HL-60 (cell line): ENCODE measurements around the gene PRADC1.

Experiments
- DNase-seq, 2 experiments: peaks; one replicate each; pipeline ENCODE4 v3.0.0-alpha.2; 2010 to 2020; ENCODE audit warnings: low read depth in 1 of 2, low spot score in 1 of 2
- H3K27ac ChIP-seq: fragments of 250-450 bp; sonication (Bioruptor Pico); replicated peaks from 2 replicates; pipeline ENCODE4 v1.5.1; 2020; ENCODE audit warnings: mild to moderate bottlenecking, moderate library complexity
- H3K27me3 ChIP-seq: fragments of 250-450 bp; sonication (Bioruptor Pico); 2 replicates; pipeline ENCODE4 v1.5.1; 2021; ENCODE audit warnings: mild to moderate bottlenecking, moderate library complexity; ENCODE audit not compliant: insufficient read depth, poor library complexity, severe bottlenecking
- H3K4me3 ChIP-seq: replicated peaks from 2 replicates; pipeline ENCODE4 v1.5.1; 2011; ENCODE audit warnings: mild to moderate bottlenecking, control low read depth, low read length; ENCODE audit not compliant: insufficient read depth
- CTCF ChIP-seq: IDR thresholded peaks from one replicate; pipeline ENCODE4 v1.5.1; 2011; ENCODE audit warnings: low read length, control low read depth, inconsistent platforms; ENCODE audit not compliant: insufficient read depth
- GABPA ChIP-seq: IDR thresholded peaks from 2 replicates; pipeline ENCODE4 v1.6.1; 2012; ENCODE audit warnings: low read depth
- POLR2AphosphoS5 ChIP-seq: IDR thresholded peaks from 2 replicates; pipeline ENCODE4 v1.6.1; 2012; ENCODE audit warnings: low read depth
- REST ChIP-seq: IDR thresholded peaks from 2 replicates; pipeline ENCODE4 v1.6.1; 2012; ENCODE audit warnings: low read depth; ENCODE audit not compliant: insufficient replicate concordance
- SPI1 ChIP-seq: IDR thresholded peaks from 2 replicates; pipeline ENCODE4 v1.6.1; 2012; ENCODE audit warnings: low read depth, mild to moderate bottlenecking, borderline replicate concordance

Gene PRADC1

GRCh38 chr2:73265298-73266060, 32.4 kb upstream of the PRADC1 start:
- TF ChIP-seq REST (no peak), GABPA (no peak), POLR2AphosphoS5 (no peak), SPI1 (no peak), CTCF (no peak)
- Histone ChIP-seq H3K27me3 (no peaks in the 10 kb centered on the region), H3K4me3 (no peak overlapping the region), H3K27ac (no peak overlapping the region)
- DNase-seq, result no peak

GRCh38 chr2:73264783-73265182, 31.7 kb upstream of the PRADC1 start:
- no peak overlapping the region for H3K27ac ChIP-seq
- TF ChIP-seq CTCF (no peak), POLR2AphosphoS5 (no peak), GABPA (no peak), REST (no peak), SPI1 (no peak)
- H3K27me3 ChIP-seq, result no peaks in the 10 kb centered on the region
- no peak overlapping the region for H3K4me3 ChIP-seq
- DNase-seq, result no peak

- no peak for DNase-seq
- H3K27ac ChIP-seq, result no peak overlapping the region
- TF ChIP-seq SPI1, result no peak
- no peak for TF ChIP-seq POLR2AphosphoS5
- TF ChIP-seq GABPA, result no peak
- TF ChIP-seq CTCF, result no peak
- no peak for TF ChIP-seq REST
Observed at GRCh38 chr2:73264332-73264606, 31.2 kb upstream of the PRADC1 start.

More at GRCh38 chr2:73264332-73264606, 31.2 kb upstream of the PRADC1 start:
- Histone ChIP-seq H3K4me3 (no peak overlapping the region), H3K27me3 (no peaks in the 10 kb centered on the region)
